ENCODE measurements around the gene ARHGAP28.
"Not testable (repeated sequence)": the region's sequence is repeated elsewhere in the genome, so short reads cannot be mapped to it uniquely, and the experiment has no call there.

ARHGAP28 gene

DNA sequence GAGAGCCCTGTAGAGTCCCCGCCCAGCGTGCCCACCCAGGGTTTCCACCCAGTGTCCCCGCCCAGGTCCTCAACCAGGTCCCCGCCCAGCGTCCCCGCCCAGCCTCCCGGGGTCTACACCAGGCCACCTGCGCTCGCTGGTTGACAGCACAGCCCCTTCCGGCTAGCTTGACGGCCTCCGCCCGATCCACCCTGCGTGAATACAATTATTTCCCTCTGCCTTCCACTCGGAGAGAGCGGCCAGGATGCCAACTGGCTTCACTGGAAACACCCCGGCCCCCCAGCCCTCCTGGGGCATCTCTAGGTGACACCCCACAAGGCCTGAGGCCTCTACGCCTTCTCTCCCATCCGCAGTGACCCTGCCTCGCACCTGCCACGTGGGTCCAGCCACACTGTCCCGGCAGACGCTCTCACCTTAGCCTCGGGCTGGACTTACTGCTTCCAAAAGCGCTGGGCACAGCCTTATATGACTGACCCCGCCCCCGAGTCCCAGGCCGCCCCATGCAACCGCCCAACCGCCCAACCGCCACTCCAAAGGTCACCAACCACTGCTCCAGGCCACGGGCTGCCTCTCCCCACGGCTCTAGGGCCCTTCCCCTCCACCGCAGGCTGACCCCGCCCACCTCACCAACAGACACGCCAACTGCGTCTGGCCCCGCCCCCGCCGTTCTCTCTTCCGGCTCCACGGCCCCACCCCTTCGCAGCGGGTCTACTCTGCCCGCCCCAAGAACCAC, 200.0 kb downstream of the ARHGAP28 start:
- H3K27me3 Mint-ChIP-seq (ENCODE audit: low read depth), result peaks cover 6% of the 10 kb centered on the region
- TF ChIP-seq, protein P1, sequence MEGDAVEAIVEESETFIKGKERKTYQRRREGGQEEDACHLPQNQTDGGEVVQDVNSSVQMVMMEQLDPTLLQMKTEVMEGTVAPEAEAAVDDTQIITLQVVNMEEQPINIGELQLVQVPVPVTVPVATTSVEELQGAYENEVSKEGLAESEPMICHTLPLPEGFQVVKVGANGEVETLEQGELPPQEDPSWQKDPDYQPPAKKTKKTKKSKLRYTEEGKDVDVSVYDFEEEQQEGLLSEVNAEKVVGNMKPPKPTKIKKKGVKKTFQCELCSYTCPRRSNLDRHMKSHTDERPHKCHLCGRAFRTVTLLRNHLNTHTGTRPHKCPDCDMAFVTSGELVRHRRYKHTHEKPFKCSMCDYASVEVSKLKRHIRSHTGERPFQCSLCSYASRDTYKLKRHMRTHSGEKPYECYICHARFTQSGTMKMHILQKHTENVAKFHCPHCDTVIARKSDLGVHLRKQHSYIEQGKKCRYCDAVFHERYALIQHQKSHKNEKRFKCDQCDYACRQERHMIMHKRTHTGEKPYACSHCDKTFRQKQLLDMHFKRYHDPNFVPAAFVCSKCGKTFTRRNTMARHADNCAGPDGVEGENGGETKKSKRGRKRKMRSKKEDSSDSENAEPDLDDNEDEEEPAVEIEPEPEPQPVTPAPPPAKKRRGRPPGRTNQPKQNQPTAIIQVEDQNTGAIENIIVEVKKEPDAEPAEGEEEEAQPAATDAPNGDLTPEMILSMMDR (IDR thresholded peaks at IDR 0.05; ENCODE audit: unreplicated experiment in 3 of 3), result no peak
- H3K9me3 Mint-ChIP-seq, result no peaks in the 10 kb centered on the region
- no peaks in the 10 kb centered on the region for H3K4me1 Mint-ChIP-seq
- no peaks in the 10 kb centered on the region for H3K36me3 Mint-ChIP-seq (ENCODE audit: low read depth)
- no peak overlapping the region for H3K27ac Mint-ChIP-seq
- no peak overlapping the region for H3K4me3 Mint-ChIP-seq

DNA sequence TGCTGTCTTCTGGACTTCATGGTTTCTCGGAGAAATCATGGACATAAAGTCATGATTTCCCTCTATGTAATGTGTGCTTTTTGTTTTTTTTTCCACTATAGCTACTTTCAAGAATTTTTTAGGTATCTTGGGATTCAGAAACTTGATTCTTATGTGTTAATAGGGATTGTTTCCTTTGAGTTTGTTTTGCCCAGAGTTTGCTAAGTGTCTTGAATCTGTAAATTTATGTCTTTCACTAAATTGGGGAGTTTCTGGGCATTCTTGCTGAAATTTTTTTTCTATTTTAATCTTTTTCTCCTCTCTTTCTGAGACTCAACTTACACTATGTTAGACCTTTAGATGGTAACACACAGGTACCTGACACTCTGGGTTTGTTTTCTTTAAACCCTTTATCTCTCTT, 205.3 kb downstream of the ARHGAP28 start:
- H3K27me3 Mint-ChIP-seq (ENCODE audit: low read depth), result peaks cover 3% of the 10 kb centered on the region
- H3K36me3 Mint-ChIP-seq (ENCODE audit: low read depth), result peaks cover 6% of the 10 kb centered on the region
- TF ChIP-seq, protein P1 (IDR thresholded peaks at IDR 0.05; ENCODE audit: unreplicated experiment in 3 of 3), result no peak
- H3K27ac Mint-ChIP-seq, result no peak overlapping the region
- H3K4me3 Mint-ChIP-seq, result no peak overlapping the region
- H3K9me3 Mint-ChIP-seq, result peaks cover 10% of the 10 kb centered on the region
- H3K4me1 Mint-ChIP-seq, result no peaks in the 10 kb centered on the region

DNA sequence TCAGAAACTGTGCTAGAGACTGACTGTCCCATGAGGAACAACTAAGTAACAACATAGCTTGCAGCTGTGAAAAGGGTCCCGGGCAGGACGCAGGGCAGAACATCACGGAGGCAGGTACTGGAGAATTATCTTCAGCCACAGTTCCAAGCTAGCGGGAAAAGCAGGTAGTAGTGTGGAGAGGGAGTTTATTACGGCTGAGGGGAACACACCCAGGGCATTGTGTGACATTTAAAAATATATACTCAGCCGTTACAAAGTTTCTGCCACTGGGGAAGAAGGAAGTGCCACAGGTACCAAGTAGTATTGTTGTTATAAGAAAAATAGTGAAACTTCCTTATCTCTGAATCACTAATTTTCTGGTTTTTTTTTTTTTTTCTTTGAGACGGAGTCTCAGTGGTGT, 208.5 kb downstream of the ARHGAP28 start:
- Mint-ChIP-seq H3K27me3 (ENCODE audit: low read depth) (no peaks in the 10 kb centered on the region), H3K36me3 (ENCODE audit: low read depth) (peaks cover 15% of the 10 kb centered on the region), H3K4me1 (peaks cover 3% of the 10 kb centered on the region), H3K4me3 (no peak overlapping the region), H3K27ac (no peak overlapping the region), H3K9me3 (peaks cover 10% of the 10 kb centered on the region)
- TF ChIP-seq, protein P1 (IDR thresholded peaks at IDR 0.05; ENCODE audit: unreplicated experiment in 3 of 3), result no peak

DNA sequence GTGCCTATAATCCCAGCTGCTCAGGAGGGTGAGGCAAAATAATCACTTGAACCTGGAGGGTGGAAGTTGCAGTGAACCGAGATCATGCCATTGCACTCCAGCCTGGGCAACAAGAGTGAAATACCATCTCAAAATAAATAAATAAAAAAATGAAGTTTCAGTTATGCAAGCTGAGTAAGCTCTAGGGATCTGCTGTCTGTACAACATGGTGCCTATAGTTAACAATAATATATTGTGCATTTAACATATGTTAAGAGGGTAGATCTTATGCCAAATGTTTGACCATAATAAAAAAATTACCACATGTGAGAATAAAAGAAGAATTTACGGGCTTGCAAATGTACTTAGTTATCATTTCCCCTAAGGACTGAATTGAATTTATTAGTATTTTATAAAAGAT, 208.9 kb downstream of the ARHGAP28 start:
- H3K27ac Mint-ChIP-seq; H3K4me1 Mint-ChIP-seq; H3K27me3 Mint-ChIP-seq (ENCODE audit: low read depth); H3K4me3 Mint-ChIP-seq; H3K9me3 Mint-ChIP-seq: not testable (repeated sequence)
- H3K36me3 Mint-ChIP-seq (ENCODE audit: low read depth), result peaks cover 18% of the 10 kb centered on the region

DNA sequence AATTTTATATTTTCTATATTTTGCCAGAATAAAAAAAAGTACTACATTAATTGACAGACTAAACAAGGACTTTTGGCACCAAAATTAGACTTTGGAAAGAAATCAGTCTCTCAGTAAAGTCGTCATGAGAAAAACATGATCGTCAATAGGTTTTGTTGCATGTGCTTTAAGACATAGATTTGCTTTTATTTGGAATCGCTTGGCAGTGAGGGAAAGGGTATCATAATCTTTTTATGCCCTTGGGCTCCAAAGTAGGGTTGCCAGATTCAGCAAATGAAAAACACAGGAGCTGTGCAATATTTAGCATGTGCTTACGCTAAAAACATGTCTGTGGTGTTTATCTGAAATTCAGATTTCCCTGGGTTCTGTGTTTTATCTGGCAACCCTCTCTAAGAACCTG, 210.5 kb downstream of the ARHGAP28 start:
- Mint-ChIP-seq H3K9me3 (peaks cover 10% of the 10 kb centered on the region), H3K27ac (no peak overlapping the region), H3K4me1 (peaks cover 3% of the 10 kb centered on the region), H3K27me3 (ENCODE audit: low read depth) (no peaks in the 10 kb centered on the region), H3K36me3 (ENCODE audit: low read depth) (peaks cover 23% of the 10 kb centered on the region), H3K4me3 (no peak overlapping the region)
- TF ChIP-seq, protein P1 (IDR thresholded peaks at IDR 0.05; ENCODE audit: unreplicated experiment in 3 of 3), result no peak

DNA sequence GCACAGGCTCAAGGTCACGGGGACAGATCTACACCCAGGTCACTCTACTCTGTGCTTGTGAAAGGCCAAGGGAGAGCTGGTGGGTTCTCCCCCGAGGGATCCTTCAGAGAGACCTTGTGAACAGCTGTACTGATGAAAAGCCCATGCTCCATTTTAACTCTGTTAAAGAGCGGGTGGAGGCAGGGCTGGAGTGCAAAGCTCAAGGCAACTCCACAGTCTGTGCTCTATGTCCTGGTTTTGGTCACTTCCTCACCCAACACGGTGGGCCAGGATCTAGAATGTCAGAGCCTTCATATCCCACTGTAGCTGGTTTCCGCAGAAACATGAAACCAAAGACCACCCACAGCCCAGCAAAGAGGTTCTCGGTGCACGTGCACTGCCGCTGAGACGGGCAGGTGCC, 210.9 kb downstream of the ARHGAP28 start:
- H3K4me1 Mint-ChIP-seq, result peaks cover 3% of the 10 kb centered on the region
- H3K27ac Mint-ChIP-seq, result no peak overlapping the region
- H3K27me3 Mint-ChIP-seq (ENCODE audit: low read depth), result no peaks in the 10 kb centered on the region
- peaks cover 5% of the 10 kb centered on the region for H3K9me3 Mint-ChIP-seq
- TF ChIP-seq, protein P1 (IDR thresholded peaks at IDR 0.05; ENCODE audit: unreplicated experiment in 3 of 3), result no peak
- H3K36me3 Mint-ChIP-seq (ENCODE audit: low read depth), result peaks cover 23% of the 10 kb centered on the region
- no peak overlapping the region for H3K4me3 Mint-ChIP-seq

All from nephron (organoid).